Adrenal gland (tissue), 5 donors: ENCODE results near the gene LSM11.

Source experiments
- CTCF ChIP-seq, 6 experiments: fragments of 450-650 bp in 4 of 6; fragments of 200-600 bp in 2 of 6; sonication (generic) in 1 of 6; IDR thresholded peaks; 1 replicate in 5 of 6; 2 replicates in 1 of 6; pipeline versions ENCODE4 v1.5.1 to v1.8.0; 2016 to 2021; ENCODE audit warnings: antibody characterized with exemption in 6 of 6, mild to moderate bottlenecking in 2 of 6, moderate library complexity in 1 of 6
- POLR2A ChIP-seq, 2 donors: fragments of 450-650 bp; IDR thresholded peaks; one replicate each; pipeline ENCODE4 v1.6.1; 2017; ENCODE audit warnings: antibody characterized with exemption in 2 of 2, mild to moderate bottlenecking in 2 of 2, moderate library complexity in 1 of 2
- donor health status: DM: no; HTN: no; CAD: no.

- no peak for TF ChIP-seq CTCF (IDR thresholded peaks at IDR 0.05)
- no peak for TF ChIP-seq POLR2A (IDR thresholded peaks at IDR 0.05)
Observed at GRCh38 chr5:157764531-157764930, 21.0 kb downstream of the LSM11 start.
